PFSK-1 (cell line): ENCODE results near the gene PTPN7.

Experiments
- FOXP2 ChIP-seq: optimal IDR thresholded peaks from 2 replicates; pipeline ENCODE3; 2011; ENCODE audit warnings: borderline replicate concordance, control low read depth, inconsistent platforms; ENCODE audit not compliant: insufficient read depth; ENCODE audit errors: extremely low read length, extremely low read depth
- POLR2AphosphoS5 ChIP-seq: IDR thresholded peaks from 2 replicates; pipeline ENCODE4 v1.6.1; 2012; ENCODE audit warnings: low read depth, mild to moderate bottlenecking, control low read depth, low read length, moderate library complexity
- SIN3A ChIP-seq: IDR thresholded peaks from 2 replicates; pipeline ENCODE4 v1.6.1; 2012; ENCODE audit warnings: mild to moderate bottlenecking, low read length, moderate library complexity, borderline replicate concordance; ENCODE audit not compliant: insufficient read depth
- TAF1 ChIP-seq: IDR thresholded peaks from 2 replicates; pipeline ENCODE4 v1.6.1; 2012; ENCODE audit warnings: low read length, control low read depth, borderline replicate concordance; ENCODE audit not compliant: insufficient read depth

DNA sequence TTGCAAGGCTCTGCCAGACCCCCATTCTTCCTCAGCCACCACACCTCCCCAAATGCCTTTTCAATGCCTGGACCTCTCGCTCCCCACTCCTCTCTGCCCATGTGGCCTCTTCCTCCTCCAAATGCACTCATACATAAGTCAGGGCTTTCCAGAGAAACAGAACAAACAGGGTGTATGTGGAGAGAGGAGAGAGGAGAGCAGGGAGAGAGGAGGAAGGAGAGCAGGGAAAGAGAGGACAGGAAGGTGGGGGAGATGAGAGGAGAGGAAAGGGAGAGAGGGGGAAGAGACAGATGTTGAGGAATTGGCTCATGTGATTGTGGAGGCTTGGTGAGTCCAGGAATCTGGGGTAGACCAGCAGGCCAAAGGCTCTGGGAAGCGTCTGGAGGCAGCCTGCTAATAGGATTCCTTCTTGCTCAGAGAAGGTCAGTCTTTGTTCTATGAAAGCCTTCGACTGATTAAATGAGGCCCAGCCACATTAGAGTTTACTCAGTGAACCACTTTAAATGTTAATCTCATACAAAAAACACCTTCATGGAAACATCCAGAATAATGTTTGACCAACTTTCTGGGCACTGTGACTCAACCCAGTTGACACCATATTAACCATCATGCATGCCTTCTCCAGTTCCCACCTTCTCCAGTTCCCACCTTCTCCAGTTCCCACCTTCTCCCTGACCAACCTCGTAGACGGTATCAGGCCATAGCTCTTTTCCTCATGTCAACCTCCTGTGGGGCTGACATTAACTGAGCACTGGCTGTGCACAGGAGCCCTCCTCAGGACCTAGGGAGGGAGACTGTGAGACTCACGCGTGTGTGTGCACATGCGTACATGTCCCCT, 21.9 kb upstream of the PTPN7 start:
- TF ChIP-seq TAF1 (no peak), FOXP2 (no peak), POLR2AphosphoS5 (no peak), SIN3A (no peak)
